Effector memory CD8-positive, alpha-beta T cell (primary cell): ENCODE measurements around the gene POTEG.
"Not testable (repeated sequence)": the region's sequence is repeated elsewhere in the genome, so short reads cannot be mapped to it uniquely, and the experiment has no call there.

Source experiments
- ATAC-seq: fragments of 150-1000 bp; cut with Tn5 transposase; replicated peaks from 2 replicates; pipeline ENCODE4 v1.10.0; 2021; ENCODE audit warnings: mild to moderate bottlenecking, moderate library complexity
- DNase-seq, 3 experiments: peaks; one replicate each; pipeline ENCODE4 v3.0.0; 2021
- H3K27ac Mint-ChIP-seq, 2 donors: one replicate each; pipeline ENCODE4 v1.8.0; 2022; ENCODE audit warnings: mild to moderate bottlenecking in 2 of 2, mixed read lengths in 2 of 2, moderate library complexity in 2 of 2
- H3K27me3 Mint-ChIP-seq, 2 donors: one replicate each; pipeline ENCODE4 v1.8.0; 2022; ENCODE audit warnings: mixed read lengths in 2 of 2
- H3K36me3 Mint-ChIP-seq: one replicate; pipeline ENCODE4 v1.8.0; 2022; ENCODE audit warnings: mild to moderate bottlenecking, moderate library complexity, mixed read lengths; ENCODE audit not compliant: insufficient read depth
- H3K4me1 Mint-ChIP-seq, 2 donors: one replicate each; pipeline ENCODE4 v1.8.0; 2022; ENCODE audit warnings: low read depth in 2 of 2, mixed read lengths in 2 of 2
- H3K4me3 Mint-ChIP-seq, 2 donors: one replicate each; pipeline ENCODE4 v1.8.0; 2022; ENCODE audit warnings: mild to moderate bottlenecking in 2 of 2, mixed read lengths in 2 of 2, moderate library complexity in 2 of 2
- H3K9me3 Mint-ChIP-seq, 2 donors: one replicate each; pipeline ENCODE4 v1.8.0; 2022; ENCODE audit warnings: mixed read lengths in 2 of 2

Gene POTEG

GRCh38 chr14:19360937-19361635 is 73.1 kb downstream of the POTEG start:
- H3K36me3 Mint-ChIP-seq, DNase-seq, ATAC-seq, H3K4me1 Mint-ChIP-seq, H3K9me3 Mint-ChIP-seq, H3K27ac Mint-ChIP-seq, H3K4me3 Mint-ChIP-seq, H3K27me3 Mint-ChIP-seq: not testable (repeated sequence)
